ENCODE data around the gene CABP1.

Gene CABP1

DNA sequence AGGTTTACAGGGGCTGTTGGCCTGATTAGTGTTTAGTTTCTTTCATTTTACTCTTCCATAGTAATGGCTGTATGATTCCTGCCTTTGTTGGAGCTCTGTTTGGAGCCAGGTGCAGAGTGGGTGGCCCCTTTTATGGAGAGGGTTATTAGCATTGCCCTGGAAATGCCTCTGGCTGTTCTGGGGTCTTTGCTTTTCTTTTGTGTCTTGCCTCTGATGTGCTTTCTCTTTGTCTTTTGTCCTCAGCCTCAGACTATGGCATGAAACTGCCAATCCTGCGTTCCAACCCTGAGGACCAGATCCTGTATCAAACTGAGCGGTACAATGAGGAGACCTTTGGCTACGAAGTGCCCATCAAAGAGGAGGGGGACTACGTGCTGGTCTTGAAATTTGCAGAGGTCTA is 53.4 kb downstream of the CABP1 start:
- DNase-seq (ENCODE audit: low read depth), result no peak

DNA sequence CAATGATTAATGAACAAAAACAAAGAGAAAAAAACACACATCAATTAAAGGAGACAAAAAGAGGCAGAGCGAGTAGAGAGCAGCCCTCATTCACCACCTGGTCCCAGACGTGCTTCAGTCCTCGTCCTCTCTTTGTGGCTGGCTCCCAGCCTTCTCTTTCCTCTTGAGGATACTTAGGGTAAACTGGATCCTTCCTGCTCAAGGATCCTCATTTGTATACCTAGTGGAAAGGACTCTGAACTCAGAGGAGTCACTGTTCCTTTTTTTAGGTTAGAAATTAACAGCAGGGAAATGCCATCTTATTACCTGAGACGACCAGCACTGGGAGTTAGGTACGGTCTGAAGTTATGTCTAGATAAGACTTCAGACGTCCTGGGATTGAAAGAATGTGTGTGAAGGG is 56.2 kb downstream of the CABP1 start:
- DNase-seq (ENCODE audit: low read depth), result no peak

DNA sequence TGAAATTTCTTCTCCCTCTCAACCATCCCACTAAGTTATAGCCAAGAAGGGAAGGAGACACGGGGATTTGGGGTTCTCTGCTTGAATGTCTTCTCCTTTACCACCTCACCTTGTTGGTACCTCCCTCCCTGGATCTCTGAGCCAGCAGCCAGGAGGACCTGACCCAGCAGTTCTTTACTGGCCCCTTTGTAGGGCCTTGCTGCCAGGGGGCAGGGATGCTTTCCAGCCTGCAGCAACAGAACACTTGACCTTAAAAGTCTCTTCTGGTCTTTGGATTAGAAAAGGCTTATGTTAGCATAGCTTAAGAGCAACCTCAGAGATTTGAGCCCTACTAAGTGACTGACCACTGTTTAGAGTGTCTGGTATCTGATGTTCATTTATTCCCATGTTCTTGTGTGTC is 56.9 kb downstream of the CABP1 start:
- no peak for DNase-seq (ENCODE audit: low read depth)

DNA sequence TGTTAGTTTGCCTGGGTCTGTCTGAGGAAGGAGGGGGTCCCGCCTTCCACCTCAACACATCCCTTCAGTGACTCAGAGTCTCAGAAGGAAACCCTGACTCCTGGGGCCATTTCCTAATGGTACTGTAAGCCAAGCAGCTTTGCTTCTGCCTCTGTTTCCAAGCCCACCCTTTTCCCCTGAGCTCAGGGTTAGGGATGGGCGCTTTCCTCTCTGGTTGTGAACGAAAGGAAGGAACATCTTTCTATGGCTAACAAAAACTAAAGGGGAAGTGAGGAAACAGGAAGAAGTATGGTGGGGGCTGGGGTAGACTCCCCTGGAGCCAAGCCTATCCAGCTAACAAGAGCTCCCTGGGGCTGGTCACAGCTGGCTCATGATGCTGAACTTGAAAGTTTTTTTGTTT is 58.2 kb downstream of the CABP1 start:
- DNase-seq (ENCODE audit: low read depth), result no peak

DNA sequence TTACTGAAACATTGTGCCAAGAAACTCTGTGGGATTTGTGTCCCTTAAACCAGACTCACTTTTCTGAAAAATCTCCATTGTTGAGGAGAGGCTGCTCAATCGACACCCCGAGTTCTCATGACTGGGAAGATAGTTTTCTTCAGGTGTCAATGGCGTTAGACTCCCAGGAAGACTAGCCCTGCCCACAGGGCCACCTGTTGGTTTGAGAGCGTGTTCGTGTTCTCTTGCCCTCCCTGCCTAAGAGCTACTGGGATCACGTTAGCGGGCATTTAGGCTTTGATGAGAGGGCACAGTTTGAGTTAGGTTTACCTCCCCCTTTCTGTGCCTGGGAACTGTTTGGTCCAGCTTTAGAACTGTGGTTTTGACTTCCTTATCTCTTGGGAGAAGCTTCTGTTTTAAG is 59.1 kb downstream of the CABP1 start:
- DNase-seq (ENCODE audit: low read depth), result no peak

DNA sequence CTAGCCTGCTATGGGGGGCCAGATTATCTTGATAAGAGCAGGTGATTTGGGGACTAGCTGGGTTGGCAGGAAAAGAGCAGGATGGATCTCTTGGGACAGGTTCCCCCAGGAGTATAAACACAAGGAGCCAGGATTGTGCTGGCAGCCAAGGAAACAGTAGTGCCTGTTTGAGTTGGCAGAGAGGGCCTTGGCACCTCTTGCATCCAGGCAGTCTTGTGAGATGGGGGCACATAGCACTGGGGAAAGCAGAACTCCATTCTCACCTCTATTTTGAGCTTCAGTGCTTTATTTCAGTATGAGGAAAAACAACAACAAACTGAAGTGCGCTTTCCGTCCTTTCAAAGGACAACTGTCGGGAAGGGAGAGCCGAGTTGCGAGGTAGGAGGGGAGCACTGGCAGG is 60.5 kb downstream of the CABP1 start:
- DNase-seq (ENCODE audit: low read depth), result no peak

DNA sequence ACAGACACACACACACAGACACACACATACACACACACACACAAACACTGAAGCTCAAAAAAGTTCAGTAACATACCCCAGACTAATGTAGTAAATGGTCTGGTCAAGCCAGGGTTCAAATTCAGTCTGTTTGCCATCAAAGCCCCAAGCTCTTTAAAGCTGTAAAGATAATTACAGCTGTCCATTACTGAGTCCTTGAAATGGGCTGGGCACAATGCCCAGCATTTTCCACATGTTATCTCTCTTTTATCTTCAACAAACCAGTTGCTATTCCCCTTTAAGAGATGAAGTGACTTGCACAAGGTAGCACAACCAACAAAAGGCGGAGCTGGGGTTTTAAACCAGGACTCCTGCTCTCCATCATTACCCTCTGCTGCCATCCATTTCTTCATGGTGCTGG is 62.2 kb downstream of the CABP1 start:
- DNase-seq (ENCODE audit: low read depth), result no peak

DNA sequence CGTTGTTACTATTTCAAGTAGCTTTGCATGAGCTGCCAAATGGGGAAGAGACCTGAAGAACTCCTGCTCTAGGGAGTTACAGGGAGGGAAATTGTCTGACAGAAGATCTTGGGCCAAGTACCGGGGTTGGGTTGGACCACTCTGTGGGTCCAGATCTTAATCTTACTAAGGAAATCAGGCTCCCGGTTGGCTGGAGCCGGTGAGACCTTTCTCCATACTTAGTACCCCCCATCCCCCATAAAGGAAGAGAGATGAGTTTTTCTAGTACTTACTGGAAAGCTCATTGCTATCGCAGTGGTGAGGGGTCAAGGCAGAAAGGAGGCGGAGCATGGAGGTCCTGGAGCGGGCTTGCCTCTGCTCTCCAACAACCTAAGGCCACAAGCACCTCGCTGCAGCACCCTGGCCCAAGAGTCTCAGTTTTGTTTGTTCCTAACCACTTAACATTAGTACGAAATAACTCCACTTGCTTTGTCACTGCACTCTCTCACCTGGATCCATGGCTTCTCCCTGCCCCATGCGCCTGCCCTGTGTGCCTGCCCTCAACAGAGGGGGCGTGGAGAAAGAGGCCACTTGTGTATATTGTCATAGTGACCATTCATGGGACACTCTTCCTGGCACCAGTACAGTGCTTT is 63.0 kb downstream of the CABP1 start:
- no peak for DNase-seq (ENCODE audit: low read depth)

DNA sequence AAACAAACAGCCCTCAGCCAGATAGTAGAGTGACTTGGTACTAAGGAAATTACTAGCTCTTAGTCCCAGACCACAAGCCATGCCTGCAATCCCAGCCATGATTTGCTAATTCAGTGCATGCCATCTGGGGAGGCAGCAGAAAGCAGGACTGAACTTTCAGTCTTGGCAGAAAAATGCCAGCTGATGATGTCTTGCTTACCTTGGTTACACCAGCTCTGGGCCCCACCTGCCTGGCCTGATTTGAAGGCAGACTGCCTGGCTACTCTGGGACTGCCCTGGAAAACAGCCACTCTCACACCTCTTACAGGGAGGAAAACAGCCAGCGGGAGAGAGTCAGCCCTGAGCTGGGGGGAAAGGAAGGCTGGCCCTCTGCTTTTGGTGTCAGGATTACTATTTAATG is 65.2 kb downstream of the CABP1 start:
- no peak for DNase-seq (ENCODE audit: low read depth)

DNA sequence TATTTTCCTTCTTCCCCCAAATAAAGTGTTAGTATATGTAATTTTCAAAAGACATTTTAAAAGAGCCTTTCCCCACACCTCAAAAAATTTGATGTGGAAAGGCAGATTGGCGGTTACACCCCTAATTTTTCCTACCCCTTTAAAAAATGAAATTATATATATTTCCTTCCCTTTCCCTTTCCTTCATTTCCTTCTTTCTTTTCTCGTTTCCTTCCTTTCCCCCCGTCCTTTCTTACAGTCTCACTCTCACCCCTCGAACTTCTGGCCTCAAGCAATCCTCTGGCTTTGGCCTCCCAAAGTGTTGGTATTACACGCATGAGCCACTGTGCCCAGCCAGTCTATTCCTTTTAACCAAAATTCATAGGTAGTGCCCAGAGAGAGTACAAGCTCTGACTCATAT is 65.6 kb downstream of the CABP1 start:
- DNase-seq (ENCODE audit: low read depth), result no peak

DNA sequence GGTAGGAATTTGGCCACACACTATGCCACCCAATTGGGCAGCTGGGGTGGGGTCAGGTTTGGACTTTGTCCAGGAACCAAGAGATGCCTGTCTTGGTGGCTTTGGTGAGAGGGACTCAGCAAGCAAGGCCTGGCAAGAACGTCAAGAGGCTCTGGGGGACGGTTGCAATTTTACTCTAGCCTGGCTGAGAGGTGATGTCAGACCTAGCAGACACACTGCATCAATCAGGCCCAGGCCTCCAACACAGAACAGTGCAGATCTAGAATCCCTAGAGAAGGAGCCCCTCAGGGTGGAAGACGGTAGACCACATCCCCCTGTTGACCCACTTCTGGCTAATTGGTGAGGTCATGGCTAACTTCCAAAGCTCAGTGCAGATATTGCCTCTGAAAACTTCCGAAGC is 68.2 kb downstream of the CABP1 start:
- DNase-seq (ENCODE audit: low read depth), result no peak

DNA sequence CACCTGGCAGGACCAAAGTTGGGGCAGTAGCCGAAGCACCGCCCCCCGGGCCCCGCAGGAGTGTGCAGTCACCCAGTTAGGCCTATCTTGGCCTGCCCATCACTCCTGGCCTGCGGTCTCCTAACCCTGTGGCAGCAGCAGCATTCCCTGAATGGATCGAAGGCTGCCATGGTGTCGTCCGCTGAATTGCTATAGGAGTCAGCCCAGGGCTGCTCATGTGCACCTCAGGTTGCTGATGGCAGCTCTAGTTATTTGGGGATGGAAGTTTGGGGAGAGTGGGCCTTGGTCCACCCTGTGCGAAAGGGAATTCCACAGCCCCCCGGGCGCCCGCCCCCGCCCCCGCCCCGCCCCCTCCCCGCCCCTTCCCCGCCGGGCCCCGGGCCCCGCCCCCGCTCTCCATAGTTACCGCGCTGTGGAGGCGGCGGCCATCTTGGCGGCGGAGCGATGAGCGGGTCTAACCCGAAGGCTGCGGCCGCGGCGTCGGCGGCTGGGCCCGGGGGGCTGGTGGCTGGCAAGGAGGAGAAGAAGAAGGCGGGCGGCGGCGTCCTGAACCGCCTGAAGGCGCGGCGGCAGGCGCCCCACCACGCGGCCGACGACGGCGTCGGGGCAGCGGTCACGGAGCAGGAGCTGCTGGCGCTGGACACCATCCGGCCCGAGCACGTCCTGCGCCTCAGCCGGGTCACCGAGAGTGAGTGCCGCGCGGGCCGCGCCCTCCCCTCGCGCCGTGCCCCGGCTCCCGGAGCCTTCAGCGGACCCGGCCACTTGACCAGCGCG is 69.8 kb downstream of the CABP1 start, which contains the start of gene UNC119B:
TSS of gene UNC119B (plus strand) at position 428 of the 774 bp plus-strand sequence. CDS start at position 445, 17 bp downstream.
- peak; percentile 67 for DNase-seq (ENCODE audit: low read depth)

DNA sequence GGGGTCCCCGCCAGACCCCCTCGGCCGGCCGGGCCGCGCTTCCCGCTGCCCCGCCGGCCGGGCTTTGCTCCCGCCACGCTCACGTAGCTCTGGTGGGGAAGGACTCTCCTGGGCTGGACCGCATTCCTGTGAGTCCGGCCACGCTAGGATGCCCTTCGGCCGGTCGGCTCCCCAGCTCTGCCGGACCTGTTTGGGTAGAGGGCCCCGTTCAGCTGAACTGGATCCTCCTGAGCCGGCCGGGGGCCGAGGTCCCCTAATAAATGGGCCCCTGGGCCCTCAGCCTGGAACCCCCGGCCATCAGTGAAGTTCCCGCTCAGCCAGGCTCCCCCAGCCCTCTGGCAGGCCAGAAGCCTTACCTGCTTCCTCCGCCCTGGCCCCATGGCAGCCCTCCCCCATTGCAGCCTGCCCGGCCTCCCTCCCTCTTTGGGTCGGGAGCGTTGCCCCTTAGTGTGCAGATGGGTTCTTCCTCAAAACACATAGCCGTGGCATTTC is 70.4 kb downstream of the CABP1 start:
- no peak for DNase-seq (ENCODE audit: low read depth)

DNA sequence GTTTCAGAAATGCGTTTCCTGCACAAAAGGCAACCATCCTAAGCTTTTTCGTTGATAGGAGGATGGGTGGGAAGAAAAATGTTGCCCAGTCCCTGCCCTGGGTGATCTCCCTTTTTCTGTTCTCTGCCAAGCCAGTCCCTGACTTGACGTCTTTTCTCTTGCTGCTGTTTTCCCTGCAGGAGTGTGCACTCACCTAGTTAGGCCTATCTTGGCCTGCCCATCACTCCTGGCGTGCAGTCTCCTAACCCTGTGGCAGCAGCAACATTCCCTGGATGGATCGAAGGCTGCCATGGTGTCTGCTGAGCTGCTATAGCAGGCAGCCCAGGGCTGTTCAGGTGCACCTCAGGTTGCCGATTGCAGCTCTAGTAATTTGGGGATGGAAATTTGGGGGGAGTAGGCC is 71.0 kb downstream of the CABP1 start:
- no peak for DNase-seq (ENCODE audit: low read depth)

DNA sequence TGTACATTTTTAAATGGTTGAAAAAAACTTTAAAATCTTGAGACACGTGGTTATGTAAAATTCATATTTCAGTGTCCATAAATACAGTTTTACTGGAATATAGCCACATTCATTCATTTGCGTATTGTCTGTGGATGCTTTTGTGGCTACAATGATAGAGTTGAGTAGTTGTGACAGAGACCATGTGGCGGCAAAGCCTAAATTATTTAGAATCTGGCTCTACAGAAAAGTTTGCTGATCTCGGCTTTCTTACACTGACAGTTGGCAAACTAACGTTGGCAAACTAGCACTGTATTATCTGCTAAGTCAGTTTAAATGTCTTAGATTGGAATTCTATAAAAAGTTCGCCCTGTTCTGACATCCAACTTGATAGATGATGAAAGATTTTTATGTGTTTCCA is 72.2 kb downstream of the CABP1 start:
- DNase-seq (ENCODE audit: low read depth), result no peak

DNA sequence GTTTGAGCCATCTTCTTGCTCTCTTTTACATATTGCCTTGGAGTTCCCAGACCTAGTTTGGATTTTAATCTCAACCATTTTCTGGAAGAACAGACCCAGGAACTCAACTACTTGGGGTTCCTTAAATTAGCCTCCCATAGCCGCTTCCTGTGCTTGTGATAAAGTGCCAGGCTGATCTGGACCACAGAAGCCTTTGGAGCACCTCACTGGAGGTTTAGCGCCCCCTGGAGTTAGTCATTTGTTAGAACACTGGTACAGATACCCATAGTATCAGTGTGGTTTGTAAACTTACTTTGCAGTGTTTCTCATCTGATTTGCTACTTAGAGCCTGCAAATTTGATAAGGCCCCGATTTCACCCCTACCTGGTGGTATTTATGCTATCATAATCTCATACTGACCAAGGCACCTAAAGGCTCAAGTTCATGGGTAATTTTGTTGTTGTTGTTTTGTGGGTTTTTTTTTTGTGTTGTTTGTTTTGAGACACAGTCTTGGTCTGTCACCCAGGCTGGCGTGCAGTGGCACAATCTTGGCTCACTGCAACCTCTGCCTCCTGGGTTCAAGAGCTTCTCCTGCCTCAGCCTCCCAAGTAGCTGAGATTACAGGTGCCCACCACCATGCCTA is 73.5 kb downstream of the CABP1 start:
- DNase-seq (ENCODE audit: low read depth), result peak; percentile 55
